ENCODE results near the gene RIN1.

- TF ChIP-seq POLR2A (IDR thresholded peaks at IDR 0.05): no peak
- TF ChIP-seq CTCF (IDR thresholded peaks at IDR 0.05 in 8 of 11, conservative IDR thresholded peaks at IDR 0.05 in 3 of 11): no peak
- TF ChIP-seq POLR2AphosphoS5 (IDR thresholded peaks at IDR 0.05): no peak
Observed at GRCh38 chr11:66339686-66340483, 3.7 kb upstream of the RIN1 start.
